ENCODE results near the gene GALNT15.

GALNT15 gene
- total RNA-seq, result 0 to 0.04 reads per million in 2 donors

GRCh38 chr3:16174389-16174788 lies at the start of gene GALNT15:
Gene GALNT15 (plus strand): TSS chr3:16174680. CDS start chr3:16175152, 472 bp downstream.
- no peak for DNase-seq

DNA sequence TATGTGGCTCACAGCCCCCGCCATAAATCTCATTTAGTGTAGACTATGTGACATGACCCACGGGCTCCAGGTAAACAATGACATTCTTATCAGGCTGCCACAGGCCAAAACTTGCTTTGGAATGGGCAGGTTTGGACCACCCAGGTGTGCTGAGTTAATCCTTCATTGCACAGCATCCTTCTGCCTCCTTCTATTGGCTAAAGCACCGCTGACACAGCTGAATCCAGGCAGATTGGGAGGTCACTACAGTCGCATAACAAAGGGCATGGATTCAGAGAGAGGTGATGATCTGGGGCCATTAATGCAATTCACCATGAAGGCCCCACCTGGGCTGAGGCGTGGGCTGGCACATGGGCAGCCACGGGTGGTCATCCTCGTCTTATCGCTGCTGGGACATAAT lies 47.8 kb upstream of the GALNT15 start:
- no peak for DNase-seq

GRCh38 chr3:16127249-16127648 lies 47.2 kb upstream of the GALNT15 start:
- DNase-seq, result no peak

DNA sequence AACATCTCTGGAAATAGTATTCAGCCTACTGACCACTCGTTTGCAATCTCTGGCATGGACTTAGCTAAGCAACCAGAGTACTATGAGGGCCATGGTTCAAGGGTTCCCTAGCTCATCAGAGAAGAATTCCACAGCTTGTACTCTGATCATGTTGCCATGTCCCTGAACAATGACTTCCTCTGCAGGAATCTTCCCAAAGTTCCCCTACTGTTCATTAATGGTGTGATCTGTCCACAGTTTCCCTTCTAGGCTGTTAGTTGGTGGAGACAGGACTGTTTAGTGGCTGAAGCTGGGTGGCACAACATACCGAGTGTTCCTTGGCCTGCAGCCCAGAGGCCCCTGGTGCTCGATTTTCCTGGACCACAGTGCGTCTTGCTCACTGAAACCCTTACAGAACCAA lies 44.4 kb upstream of the GALNT15 start:
- no peak for DNase-seq

- DNase-seq, result no peak
Measured at GRCh38 chr3:16132190-16132589, 42.3 kb upstream of the GALNT15 start.

DNA sequence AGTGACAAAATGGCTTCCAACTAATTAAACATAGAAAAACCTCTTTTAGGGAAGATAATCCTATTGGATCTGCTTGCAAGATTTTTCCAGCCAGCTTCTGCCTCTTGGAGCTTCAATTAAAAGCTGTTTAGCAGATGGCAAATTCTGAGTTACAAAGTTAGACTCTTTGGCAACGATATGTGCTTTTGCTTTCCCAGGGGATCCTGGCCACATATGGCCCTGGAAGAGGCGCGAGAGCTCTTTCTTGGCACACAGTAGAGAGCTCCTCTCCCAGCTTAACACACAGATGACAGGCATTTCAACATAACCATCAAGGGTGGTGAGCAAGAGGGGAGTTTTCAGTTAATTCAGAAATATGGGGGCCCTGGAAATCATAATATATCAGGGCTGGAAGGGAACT lies 41.6 kb upstream of the GALNT15 start:
- DNase-seq, result no peak

DNA sequence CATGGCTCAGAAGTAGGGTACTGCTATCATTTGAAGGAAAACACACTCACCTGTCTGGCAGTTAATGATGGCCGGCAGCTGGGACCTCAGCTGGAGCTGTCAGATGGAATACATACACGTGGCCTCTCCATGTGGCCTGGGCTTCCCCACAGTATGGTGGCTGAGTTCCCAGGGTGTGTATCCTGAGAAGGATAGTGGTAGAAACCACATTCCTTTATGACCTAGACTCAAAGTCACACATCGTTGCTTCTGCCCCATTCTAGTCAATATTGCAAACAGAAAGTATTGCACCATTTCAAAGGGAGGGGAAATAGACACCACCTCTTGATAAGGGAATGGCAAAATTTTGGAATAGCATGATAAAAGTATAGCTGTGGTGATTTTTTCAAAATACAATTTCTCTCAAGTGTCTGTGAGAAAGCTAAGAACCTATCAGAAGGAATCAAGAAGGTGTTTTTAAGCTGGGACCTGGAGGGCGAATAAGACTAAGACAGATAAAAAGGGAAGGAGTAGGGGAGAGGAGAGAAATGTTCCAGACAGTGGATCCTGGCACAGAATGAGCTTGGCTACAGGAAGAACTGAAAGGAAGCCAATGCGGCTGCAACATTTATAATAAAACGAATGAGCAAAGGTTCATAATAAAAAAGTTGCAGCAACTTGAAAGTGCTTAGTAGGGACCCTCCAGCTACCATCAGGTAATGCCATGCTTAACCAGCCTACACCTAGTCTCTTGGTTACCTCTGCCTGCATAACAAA lies 40.1 kb upstream of the GALNT15 start:
- no peak for DNase-seq

DNA sequence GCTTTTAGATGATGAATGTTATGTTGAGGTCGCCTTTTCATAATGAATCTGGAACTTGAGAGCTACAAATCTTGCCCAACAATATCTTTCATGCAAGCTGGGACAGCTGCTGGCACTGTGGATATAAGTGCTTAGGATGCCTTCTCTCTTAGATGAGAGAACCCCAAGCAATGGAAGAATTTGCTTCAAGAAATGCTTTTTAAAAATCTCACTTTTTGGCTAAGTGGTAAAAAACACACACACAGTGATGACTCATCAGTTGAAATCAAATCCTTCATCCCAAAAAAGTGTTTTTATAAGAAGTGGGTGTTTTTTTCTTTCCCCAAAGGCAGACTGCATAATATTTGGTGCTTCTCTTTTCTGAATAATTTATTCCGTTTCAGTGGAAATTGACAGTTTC lies 38.4 kb upstream of the GALNT15 start:
- no peak for DNase-seq

- no peak for DNase-seq
Measured at GRCh38 chr3:16137044-16137443, 37.4 kb upstream of the GALNT15 start.

DNA sequence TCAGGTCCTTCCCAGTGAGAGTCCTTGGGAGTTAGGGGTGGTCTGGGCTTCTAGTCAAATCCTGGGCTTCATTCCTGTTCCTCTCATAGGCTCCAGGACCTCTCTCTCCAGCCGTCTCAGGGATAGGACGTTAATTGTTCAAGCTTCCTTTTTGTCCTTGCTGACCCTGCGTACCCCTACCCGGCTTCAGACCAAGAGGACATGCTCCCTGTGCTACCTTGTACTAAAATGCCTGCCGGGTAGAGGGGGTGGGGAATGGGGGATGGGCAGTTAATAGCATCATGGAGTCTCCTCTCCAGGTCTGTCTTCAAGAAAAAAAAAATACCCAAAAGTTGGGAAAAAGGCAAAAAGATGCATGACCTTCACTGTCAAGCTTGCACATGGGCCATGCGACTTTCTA lies 36.5 kb upstream of the GALNT15 start:
- no peak for DNase-seq

DNA sequence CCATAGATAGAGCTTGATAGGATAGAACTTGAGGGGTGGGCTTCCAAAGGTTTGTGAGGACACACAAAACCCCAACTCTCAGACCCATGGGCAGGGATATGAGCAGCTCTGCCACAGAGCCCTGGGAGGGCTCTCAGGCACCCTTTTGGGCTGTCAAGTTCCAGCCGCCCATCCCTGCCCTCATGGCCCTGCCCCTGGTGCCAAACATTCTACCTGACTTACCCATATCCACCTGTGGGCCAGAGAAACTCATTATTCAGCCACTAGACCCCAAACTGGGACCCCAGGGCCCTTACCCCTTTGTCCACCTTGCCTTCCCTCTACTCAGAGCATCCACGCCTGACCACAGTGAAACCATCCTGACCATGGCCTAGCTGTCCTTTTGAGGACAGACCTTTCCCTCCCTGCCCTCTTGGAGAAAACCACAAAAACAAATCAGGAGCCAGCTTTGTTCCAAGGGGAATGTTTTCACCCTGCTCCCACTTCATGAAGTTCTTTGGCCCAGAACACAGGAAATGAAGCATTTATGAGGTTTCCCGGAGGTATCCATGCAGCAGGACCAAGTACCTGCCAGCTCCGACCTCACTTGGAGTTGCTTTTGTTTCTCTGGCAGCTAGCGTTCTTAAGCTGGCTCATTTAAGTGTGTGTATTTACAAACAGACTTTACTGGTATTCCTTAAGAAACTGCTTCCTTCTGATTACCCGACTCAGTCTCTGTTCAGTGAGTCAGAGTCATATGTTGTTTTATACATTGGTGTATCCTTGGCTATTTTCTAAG lies 34.2 kb upstream of the GALNT15 start:
- DNase-seq, result no peak

DNA sequence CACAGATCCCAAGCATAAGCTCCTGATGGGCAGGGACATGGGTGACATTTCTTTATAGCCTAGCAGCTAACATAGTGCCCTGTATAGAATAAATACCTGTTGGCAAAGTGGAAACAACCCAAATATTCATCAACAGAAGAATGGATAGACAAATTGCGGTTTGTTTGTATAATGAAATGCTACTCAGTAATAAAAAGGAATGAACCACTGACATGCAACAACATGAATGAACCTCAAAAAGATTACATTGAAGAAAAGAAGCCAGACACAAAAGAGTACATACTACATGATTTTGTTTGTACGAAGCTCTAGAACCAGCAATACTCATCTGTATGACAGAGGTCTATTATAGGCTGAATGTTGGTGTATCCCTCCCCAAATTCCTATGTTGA lies 33.6 kb upstream of the GALNT15 start:
- no peak for DNase-seq

GRCh38 chr3:16142350-16143025 lies 32.0 kb upstream of the GALNT15 start:
- no peak for DNase-seq

GRCh38 chr3:16143861-16144447 lies 30.5 kb upstream of the GALNT15 start:
- no peak for DNase-seq

- no peak for DNase-seq
Measured at GRCh38 chr3:16145176-16145575, 29.3 kb upstream of the GALNT15 start.

DNA sequence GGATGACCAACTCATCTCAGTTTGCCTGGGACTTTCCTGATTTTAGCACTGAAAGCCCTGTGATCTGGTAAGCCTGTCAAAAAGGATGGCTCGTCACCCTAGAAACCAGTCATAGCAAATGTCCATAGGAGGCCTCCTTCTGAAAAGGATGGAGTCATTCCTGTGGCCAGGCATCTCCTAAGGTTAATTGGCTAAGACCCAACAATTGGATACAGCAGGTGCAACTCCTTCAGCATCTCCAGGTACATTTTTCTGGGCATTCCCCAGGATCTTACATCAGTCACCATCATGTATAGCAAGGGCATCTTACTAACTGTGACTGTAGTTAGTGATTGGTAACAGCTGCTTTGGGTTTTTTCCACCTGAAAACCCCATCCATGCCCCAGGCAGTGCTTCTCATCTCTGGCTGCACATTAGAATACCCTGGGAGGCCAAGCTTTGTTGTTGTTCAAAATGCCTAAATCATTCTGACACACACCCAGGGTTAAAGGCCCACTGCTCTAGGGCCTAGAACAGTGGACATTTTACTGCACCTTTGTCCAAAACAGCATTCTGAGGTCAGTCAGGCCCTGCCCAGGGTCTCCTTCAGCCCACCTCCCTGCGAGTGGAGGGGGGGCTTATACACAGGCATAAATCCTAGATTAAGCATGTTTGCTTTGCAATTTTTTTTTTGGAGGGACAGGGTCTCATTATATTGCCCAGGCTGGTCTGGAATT lies 28.3 kb upstream of the GALNT15 start:
- DNase-seq, result no peak

GRCh38 chr3:16147220-16147994 lies 27.1 kb upstream of the GALNT15 start:
- no peak for DNase-seq

DNA sequence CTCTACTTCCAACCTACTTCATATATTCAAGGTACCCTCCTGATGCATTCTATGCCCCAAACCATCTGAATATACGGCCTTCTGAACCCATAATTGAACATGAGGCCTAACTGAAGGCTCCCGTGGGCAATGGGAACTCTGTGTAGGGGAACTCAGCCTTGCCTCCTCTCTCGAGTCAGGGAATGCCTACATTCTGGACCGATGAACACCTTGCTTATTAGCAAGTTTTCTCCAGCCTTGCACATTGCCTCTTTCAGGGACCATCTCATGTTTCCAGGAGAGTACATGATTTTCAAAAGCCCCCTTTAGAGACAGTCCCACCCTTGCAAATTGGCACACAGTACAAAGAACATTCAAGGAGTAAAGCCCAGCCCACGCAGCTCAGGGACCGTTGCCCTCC lies 26.3 kb upstream of the GALNT15 start:
- no peak for DNase-seq

DNA sequence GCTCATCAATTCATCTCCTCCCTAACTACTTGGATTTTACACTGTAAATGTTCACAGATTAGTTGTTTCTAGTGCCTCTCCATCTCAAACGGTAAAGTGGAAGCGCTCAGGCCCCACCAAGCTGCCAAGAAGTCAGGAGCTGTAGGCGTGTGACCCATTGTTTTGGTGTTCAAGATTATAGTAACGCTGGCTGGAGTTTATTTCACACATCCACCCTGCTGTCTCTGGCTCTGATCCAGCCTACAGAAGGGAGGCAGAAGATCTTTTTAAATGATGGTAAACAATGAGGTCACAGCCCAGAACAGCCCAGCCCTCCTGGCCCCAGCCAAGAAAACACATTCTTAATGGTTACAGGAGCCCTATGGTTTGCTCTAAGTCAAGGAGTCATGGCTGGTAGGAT lies 25.7 kb upstream of the GALNT15 start:
- no peak for DNase-seq

DNA sequence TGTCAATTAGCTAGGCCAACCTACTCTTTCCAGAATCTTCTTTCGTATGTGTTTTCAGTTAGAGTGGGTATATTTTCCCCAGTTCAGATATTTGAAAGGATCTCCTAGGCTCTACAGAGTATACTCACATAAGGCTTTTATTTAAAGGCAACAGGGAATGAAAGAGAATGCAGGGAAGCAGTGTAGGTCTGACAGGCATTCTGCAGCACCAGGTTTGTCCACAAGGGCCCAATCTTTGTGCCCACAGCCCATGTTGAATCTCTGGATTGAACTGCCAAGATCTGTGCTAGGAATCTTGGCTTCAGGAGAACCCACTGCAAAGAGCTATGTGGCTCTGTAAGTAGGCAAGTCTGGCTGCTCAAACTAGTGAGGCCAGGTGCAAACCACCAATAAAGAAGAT lies 24.2 kb upstream of the GALNT15 start:
- DNase-seq, result no peak

GRCh38 chr3:16151109-16151508 lies 23.4 kb upstream of the GALNT15 start:
- DNase-seq, result no peak

- DNase-seq, result no peak
Measured at GRCh38 chr3:16168211-16168610, 6.3 kb upstream of the GALNT15 start.

All from activated gamma-delta T cell (primary cell).